Stimulated activated CD4-positive, alpha-beta T cell treated with anti-CD3 and anti-CD28 coated beads, Interleukin-1b, Interleukin-23, amount 100 ng/mL, for 4 hours (primary cell): ENCODE measurements around the gene XPO1.
"Not testable (repeated sequence)": the region's sequence is repeated elsewhere in the genome, so short reads cannot be mapped to it uniquely, and the experiment has no call there.

ENCODE experiments used
- DNase-seq, 2 donors: peaks; one replicate each; pipeline ENCODE4 v3.0.0-alpha.2; 2020; ENCODE audit warnings: low read depth in 2 of 2

The XPO1 gene

DNA sequence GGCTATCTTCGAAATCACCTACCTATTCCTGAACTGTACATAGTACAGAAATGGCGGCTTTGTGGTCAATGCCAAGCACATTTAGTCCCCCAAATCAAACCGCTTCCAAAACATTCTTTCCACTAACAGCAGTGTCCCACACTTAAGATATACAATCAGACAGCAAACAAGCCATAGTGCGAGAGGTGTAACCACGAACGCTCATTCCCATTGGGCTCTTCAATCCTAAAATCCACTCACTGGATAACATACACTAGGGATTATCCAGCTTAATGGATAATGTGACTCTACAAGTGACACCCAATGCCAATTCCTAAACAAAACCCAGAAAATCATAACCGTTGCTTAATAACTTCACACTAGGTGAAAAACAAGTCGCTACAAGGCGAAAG is 2.0 kb downstream of the XPO1 start:
- no peak for DNase-seq

GRCh38 chr2:61535449-61535848 is 2.7 kb downstream of the XPO1 start:
- no peak for DNase-seq

GRCh38 chr2:61534926-61535325 is 3.2 kb downstream of the XPO1 start:
- no peak for DNase-seq

DNA sequence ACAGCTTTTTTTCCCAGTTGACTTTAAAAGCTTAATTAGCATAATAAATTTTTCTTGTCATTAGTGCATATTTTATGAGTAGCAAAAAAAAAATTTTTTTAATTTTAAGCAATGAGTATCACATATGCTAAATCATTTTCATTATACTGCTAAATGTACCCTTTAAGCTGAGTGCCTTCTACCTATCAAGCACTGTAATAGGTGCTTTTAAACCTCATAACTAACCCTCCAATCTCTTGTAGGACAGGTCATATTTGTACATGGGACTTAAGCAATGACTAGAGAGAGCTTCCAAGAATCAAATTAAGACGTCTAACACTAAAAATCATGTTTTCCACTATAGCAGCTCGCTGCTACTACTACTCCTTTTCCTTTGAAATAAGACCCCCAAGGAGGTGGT is 7.4 kb downstream of the XPO1 start:
- DNase-seq: no peak

- DNase-seq: no peak
Observed at GRCh38 chr2:61529944-61530735, 8.0 kb downstream of the XPO1 start.

DNA sequence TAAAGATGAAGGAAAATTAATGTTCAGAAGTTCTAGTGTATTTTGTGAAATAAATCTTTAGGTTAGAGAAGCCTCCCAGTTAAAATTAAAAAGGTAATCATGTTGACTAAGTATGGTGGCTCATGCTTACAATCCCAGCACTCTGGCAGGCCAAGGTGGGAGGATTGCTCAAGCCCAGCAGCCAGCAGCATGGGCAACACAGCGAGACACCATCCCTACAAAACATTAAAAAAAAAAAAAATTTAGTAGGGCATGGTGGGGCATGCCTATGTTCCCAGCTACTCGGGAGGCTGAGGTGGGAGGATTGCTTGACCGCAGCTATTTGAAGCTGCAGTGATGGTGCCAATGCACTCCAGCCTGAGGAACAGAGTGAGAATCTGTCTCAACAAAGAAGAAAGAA is 17.9 kb downstream of the XPO1 start:
- no peak for DNase-seq

DNA sequence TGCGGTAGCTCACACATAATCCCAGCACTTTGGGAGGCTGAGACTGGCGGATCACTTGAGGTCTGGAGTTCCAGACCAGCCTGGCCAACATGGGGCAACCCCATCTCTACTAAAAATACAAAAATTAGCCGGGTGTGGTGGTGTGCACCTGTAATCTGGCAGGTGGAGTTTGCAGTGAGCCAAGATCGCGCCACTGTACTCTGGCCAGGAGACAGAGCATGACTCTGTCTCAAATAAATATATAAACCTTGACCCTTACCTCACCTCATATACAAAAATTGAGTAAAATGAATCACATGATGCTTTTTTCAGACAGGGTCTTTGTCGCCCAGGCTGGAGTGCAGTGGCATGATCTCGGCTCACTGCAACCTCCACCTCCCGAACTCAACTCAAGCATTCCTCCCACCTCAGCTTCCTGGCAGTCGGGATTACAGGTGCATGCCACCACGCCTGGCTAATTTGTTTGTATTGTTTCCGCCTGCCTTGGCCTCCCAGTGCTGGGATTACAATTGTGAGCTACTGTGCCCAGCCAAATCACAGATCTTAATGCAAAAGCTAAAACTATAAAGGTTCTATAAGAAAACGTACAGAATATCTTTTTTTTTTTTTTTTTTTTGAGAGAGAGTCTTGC is 25.3 kb downstream of the XPO1 start:
- DNase-seq: no peak

DNA sequence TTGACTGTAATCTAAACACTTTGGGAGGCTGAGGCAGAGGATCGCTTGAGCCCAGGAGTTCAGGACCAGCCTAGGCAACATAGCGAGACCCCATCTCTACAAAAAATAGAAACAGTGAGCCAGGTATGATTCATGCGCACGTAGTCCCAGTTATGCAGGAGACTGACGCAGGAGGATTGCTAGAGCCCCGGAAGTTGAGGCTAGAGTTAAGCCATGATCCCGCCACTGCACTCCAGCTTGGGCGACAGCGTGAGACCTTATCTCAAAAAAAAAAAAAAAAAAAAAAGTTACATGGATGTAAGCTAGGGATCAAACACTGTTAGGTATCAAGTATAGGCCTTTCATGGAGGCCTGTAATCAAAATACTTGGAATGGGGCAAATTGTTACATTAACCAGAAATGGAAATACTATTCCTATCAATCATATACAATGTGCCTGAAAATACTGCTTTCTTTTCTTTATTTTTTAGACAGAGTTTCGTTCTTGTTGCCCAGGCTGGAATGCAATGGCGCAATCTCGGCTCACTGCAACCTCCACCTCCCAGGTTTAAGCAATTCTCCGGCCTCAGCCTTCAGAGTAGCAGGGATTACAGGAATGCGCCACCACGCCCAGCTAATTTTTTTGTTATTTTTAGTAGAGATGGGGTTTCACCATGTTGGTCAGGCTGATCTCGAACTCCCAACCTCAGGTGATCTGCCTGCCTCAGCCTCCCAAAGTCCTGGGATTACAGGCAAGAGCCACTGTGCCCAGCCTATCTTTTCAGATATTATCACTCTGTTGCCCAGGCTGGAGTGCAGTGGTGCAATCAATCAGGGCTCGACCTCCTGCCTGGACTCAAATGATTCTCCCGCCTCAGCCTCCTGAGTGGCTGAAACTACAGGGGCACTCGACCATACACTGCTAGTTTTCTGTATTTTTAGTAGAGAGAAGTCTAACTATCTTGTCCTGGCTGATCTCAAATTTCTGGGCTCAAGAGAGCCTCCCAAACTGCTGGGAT is 27.2 kb downstream of the XPO1 start:
- no peak for DNase-seq

DNA sequence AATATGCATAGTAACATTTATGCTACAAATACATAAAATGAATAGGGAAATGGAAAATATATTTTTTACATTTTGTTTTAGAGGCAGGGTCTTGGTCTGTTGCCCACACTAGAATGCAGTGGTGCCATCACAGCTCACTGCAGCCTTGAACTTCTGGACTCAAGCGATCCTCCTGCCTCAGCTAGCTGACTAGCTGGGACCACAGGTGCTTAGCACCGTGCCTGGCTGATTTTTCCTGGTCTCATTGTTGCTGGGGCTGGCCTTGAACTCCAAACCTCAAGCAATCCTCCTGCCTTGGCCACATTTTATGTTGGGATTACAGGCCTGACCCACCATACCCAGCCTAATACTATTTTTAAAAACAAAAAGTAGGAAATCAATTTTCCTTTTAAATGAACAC is 33.2 kb downstream of the XPO1 start:
- no peak for DNase-seq

DNA sequence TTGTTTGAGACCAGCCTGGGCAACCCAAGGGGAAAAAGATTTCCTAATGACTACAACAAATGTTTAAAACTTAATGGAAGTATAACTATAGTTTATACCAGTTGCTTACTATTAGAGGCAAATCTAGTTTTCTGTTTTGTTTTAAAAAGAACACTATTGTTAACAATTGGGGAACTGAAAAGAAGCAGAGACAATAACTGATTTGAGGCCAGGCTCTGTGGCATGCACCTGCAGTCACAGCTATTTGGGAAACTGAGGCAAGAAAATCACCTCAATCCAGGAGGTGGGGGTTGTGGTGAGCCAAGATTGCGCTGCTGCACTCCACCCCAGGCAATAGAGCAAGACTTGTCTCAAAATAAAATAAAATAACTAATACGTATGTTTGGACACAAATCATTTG is 39.1 kb downstream of the XPO1 start:
- no peak for DNase-seq

GRCh38 chr2:61493523-61493942 is 44.6 kb downstream of the XPO1 start:
- no peak for DNase-seq

DNA sequence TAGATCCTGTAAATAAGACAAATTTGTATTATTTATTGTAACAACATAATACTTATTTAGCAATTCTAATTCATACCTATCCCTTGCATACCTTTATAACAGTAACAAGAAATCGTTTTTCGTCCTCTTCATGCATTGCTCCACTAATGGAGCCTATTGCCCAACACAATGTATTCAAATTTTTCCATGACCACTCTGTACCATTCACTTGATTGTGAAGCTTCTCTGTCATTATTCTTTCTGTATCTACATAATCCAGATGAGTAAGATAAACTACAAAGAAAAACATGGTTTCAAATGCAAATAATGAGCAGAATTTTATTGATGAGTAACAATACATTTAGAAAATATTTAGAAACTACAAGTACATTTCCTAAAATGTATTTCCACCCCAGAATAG is 45.7 kb downstream of the XPO1 start:
- DNase-seq: no peak

DNA sequence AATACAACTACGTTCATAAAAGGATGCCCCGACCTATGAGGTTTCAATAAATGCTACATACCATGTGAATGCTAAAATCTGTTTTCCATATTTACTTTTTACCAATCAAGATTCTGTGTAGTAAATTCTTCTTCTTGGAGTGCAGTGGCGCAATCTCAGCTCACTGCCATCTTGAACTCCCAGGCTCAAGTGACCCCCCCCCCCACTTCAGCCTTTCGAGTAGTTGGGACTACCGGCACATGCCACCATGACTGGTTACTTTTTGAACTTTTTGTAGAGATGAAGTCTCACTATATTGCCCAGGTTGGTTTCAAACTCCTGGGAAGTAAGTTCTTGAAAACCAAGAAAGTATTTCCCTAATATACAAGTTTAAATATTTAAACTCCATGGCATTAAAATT is 52.9 kb downstream of the XPO1 start:
- no peak for DNase-seq

DNA sequence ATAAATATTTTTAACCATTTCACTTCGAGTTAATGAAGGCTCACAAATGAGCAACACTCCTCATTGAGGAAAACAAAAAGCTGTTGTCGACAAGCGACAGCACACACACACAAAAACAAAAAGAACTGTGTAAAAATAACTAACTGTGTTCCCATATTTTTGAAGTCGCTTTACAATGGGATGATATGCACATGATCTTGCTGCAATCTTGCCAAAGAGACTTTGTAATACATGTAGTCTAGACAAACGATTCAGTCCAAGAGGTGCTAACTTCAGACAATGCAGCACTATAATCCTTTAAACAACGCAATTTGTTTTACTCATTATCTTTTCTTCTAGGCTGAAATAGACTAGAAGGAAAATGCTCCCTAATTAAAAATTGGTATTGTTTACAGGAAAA is 60.1 kb downstream of the XPO1 start:
- no peak for DNase-seq

DNA sequence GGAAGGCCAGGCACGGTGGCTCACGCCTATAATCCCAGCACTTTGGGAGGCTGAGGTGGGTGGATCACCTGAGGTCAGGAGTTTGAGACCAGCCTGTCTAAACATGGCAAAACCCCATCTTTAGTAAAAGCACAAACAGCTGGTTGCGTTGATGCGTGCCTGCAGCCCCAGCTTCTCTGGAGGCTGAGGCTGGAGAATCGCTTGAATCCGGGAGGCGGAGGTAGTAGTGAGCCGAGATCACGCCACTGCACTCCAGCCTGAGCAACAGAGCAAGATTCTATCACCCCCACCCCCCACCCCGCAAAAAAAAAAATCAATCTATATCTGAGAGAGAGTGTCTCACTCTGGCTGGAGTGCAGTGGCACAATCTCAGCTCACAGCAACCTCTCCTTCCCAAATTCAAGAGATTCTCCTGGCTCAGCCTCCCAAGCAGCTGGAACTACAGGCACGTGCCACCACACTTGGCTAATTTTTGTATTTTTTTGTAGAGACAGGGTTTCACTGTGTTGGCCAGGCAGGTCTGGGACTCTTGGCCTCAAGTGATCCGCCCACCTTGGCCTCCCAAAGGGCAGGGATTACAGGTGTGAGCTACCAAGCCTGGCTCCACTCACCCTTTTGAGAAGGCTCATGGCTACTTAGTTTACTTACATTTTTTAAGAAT is 61.1 kb downstream of the XPO1 start:
- DNase-seq: not testable (repeated sequence)

DNA sequence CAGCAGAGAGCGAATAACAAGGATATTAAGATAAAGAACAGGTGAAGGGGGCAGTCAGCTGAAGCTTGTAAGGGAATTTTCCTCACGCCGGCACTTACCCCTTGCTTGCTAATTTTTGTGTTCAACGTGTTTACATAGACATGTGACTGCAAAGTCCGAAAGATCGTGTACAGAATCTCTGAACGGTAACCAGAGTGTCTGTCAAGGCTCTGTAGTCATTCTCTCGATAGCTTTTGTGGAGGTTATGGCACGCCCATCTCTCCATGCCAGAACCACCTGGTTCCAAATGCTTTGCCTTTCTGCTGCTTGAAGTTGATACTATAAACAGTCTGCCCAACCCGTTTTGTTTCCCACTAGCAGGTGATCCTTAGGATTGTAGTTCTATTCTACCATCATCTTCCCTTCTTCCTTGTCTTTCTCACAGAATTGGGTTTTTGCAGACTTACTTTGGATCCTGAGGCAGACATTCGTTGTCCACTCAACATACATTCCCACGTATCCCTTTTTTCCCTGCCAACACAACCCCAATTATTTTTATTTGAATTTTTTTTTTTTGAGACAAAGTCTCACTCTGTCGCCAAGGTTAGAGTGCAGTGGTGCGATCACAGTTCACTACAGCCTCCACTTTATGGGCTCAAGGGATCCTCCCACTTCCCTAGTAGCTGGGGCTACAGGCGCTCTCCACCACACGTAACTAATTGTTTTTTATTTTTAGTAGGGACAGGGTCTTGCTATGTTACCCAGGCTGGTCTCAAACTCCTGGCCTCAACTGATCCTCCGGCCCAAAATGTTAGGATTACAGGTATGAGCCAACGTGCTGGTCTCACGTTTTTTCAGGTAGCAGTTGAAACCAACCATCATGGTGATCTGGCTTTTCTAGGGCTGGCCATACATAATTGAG is 66.0 kb downstream of the XPO1 start:
- DNase-seq: no peak

DNA sequence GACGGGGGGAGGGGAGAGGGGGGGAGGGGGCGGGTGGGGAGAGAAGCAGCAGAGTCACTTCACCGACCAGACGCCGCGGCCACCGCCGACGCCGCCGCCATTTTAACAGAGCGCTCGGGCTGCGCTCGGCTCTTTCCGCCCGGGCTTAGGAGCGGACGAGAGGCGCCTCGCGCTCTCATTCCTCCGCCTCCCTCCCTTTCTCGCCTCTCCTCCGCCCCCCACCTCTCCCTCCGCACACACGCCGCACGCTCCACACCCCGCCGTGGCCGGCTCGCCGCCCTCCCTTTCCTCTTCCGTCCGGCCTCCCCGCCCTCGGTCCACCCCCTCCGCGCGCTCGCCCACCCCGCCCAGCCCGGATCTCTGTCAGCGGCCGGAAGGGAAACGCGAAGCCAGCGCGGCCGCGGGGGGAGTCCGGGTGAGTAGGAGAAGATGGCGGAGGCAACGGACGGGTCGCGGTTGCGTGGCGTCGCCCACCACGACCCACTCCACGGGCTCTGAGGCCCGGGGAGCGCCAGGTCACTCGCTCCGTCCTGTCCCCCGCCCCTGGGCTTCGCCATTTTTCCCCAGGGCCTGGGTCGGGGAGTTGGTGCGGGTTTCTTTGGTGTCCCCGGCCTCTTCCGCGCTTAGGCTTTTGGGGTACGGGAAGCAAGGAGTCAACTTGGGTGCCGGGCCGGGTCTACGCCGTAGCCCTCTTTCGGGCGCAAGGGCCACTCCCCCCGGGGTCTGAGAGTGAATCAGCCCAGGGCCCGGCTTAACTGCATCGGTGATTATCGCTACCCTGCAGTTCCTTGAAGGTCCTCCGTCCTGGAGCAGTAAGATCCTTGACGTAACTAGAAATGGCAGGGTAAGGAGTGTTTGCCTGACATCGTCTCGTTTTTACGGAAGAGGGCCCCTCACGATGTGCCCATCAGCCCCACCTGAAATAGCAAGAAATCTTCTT is 66.9 kb downstream of the XPO1 start, which contains the start of gene USP34:
TSS of gene USP34 (minus strand) at position 123 of the 940 bp plus-strand sequence. CDS start 395 bp downstream, outside the sequence.
- DNase-seq: peak; percentile 80 to 87

GRCh38 chr2:61470122-61470951 is 67.8 kb downstream of the XPO1 start:
- peak; percentile 76 to 87 for DNase-seq
